Smooth muscle cell (in vitro differentiated cells): ENCODE results near the gene PPP1R3F. TPM values are rescaled to one million over a fixed set of nuclear protein-coding genes. Genes with fewer than 3 reads are reported as not detected.

Experiments
- DNase-seq: peaks from one replicate; lab custom pipeline; 2025; ENCODE audit not compliant: unreplicated experiment; lab: John Stamatoyannopoulos, UW
- H2AFZ ChIP-seq: fragments of 200-600 bp; sonication (generic); 2 replicates; pipeline ENCODE4 v1.6.0; 2016; ENCODE audit warnings: antibody characterized with exemption, low read depth, mild to moderate bottlenecking
- H3F3A ChIP-seq: fragments of 200-600 bp; sonication (generic); 2 replicates; pipeline ENCODE4 v1.6.0; 2017; ENCODE audit warnings: antibody characterized with exemption, low read depth
- H3K27ac ChIP-seq: fragments of 200-600 bp; sonication (generic); 2 replicates; pipeline ENCODE4 v1.5.1; 2016; ENCODE audit warnings: low read depth, mild to moderate bottlenecking
- H3K27me3 ChIP-seq: fragments of 200-600 bp; sonication (generic); 2 replicates; pipeline ENCODE4 v1.6.1; 2016; ENCODE audit warnings: low read depth, mild to moderate bottlenecking
- H3K36me3 ChIP-seq: fragments of 200-600 bp; sonication (generic); 2 replicates; pipeline ENCODE4 v1.5.1; 2016; ENCODE audit warnings: low read depth
- H3K4me1 ChIP-seq: fragments of 200-600 bp; sonication (generic); 2 replicates; pipeline ENCODE4 v1.5.1; 2016; ENCODE audit warnings: low read depth
- H3K4me2 ChIP-seq: fragments of 200-600 bp; sonication (generic); 2 replicates; pipeline ENCODE4 v1.6.0; 2016; ENCODE audit warnings: mild to moderate bottlenecking
- H3K4me3 ChIP-seq: fragments of 200-600 bp; sonication (generic); 2 replicates; pipeline ENCODE4 v1.5.1; 2016; ENCODE audit warnings: mild to moderate bottlenecking
- H3K79me2 ChIP-seq: fragments of 200-600 bp; sonication (generic); 2 replicates; pipeline ENCODE4 v1.6.0; 2016; ENCODE audit warnings: low read depth, mild to moderate bottlenecking
- H3K9ac ChIP-seq: fragments of 200-600 bp; sonication (generic); 2 replicates; pipeline ENCODE4 v1.6.0; 2016; ENCODE audit warnings: low read depth
- H3K9me3 ChIP-seq: fragments of 200-600 bp; sonication (generic); replicated peaks from 2 replicates; pipeline ENCODE4 v1.5.1; 2016; ENCODE audit warnings: low read depth
- H4K20me1 ChIP-seq: fragments of 200-600 bp; sonication (generic); 2 replicates; pipeline ENCODE4 v1.6.0; 2016; ENCODE audit warnings: low read depth
- CTCF ChIP-seq: fragments of 200-600 bp; sonication (generic); IDR thresholded peaks from 2 replicates; pipeline ENCODE4 v1.5.1; 2017; ENCODE audit warnings: borderline replicate concordance, mild to moderate bottlenecking, antibody characterized with exemption; ENCODE audit not compliant: insufficient read depth, poor library complexity, severe bottlenecking
- WGBS: methylation state at CpG from one replicate; pipeline ENCODE4 v1.1.7; 2016; ENCODE audit warnings: low lambda C conversion rate; 5-methylcytosine and 5-hydroxymethylcytosine counted together
- polyA plus RNA-seq: library from polyadenylated mRNA; unstranded; fragments of >200 nt; fragmentation: Nextera tagmentation; extraction: Ambion mirVana; gene quantifications from 2 replicates; pipeline ENCODE4 v1.2.1, GENCODE V29; 2016
- total RNA-seq: library from RNA; depleted of rRNA; stranded (reverse); fragments of >200 nt; gene quantifications from 2 replicates; pipeline ENCODE4 v1.2.3, GENCODE V29; 2014

PPP1R3F gene
- total and polyA plus RNA-seq, 2 experiments from 2014 or later = 3.3 to 14.5 TPM

DNA sequence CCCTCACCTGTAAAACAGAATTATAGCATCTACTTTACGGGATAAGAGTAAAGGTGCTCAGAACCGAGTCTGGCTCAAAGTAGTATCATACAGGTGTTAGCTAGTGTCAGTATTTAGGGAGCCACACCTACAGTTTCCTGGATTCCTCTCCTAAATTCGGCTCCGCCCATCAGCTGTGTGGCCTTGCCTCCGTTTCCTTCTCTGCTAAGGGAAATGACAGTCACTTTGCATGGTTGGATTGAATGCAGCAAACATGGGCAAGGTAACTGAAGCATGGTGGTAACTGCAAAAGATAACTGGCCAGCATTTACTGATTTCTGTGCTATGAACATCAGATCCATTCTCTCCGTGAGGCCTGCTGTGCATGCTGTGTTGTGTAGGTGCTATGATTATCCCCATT, 2.8 kb downstream of the PPP1R3F start:
- Histone ChIP-seq H3K4me2 (peak overlapping the region; percentile 84), H3K27ac (no peak overlapping the region), H3K4me3 (no peak overlapping the region), H3K9ac (no peak overlapping the region), H3F3A (no peaks in the 10 kb centered on the region), H3K4me1 (peaks cover 3% of the 10 kb centered on the region), H3K79me2 (peaks cover 19% of the 10 kb centered on the region), H3K36me3 (no peaks in the 10 kb centered on the region), H3K9me3 (no peaks in the 10 kb centered on the region), H2AFZ (no peak overlapping the region), H4K20me1 (peaks cover 5% of the 10 kb centered on the region), H3K27me3 (no peaks in the 10 kb centered on the region)
- DNase-seq = no peak
- 67% methylated on average over 6 of the region's 6 CpGs for WGBS
- TF ChIP-seq CTCF = no peak

DNA sequence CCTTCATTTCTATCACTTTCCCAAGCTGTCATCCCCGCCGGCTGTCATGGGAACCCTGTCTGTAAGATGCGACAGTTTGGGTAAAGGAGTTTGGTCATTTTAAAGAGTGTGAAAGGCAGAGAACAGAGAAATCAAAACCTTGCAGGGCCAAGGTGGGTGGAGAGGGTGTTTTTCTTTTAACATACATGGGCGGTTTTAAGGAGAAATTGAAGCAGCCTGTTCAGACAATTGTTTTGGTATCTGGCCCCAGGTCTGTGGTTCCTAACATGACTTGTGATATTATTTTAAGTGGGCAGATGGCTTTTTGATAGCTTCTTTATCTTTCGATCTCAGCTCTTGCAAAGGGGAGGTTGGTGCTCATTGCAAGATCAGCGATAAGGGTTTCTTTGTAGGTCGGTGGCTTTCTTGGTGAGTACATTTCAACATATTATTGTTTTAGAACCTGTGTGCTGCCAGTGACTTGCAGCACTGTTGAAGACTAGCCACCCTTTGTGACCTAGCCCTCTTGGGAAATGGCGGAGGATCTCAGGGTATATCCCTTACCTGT, 3.7 kb downstream of the PPP1R3F start:
- no peaks in the 10 kb centered on the region for H3F3A ChIP-seq
- TF ChIP-seq CTCF = no peak
- no peak overlapping the region for H3K27ac ChIP-seq
- no peak for DNase-seq
- no peaks in the 10 kb centered on the region for H3K36me3 ChIP-seq
- no peak overlapping the region for H2AFZ ChIP-seq
- H4K20me1 ChIP-seq = peaks cover 5% of the 10 kb centered on the region
- H3K4me3 ChIP-seq = no peak overlapping the region
- H3K79me2 ChIP-seq = peaks cover 19% of the 10 kb centered on the region
- no peaks in the 10 kb centered on the region for H3K9me3 ChIP-seq
- H3K27me3 ChIP-seq = no peaks in the 10 kb centered on the region
- H3K4me1 ChIP-seq = peaks cover 1% of the 10 kb centered on the region
- no peak overlapping the region for H3K4me2 ChIP-seq
- 88% methylated on average over 8 of the region's 8 CpGs for WGBS
- H3K9ac ChIP-seq = no peak overlapping the region

GRCh38 chrX:49276207-49276606, 6.6 kb downstream of the PPP1R3F start:
- no peak overlapping the region for H3K4me2 ChIP-seq
- WGBS = 63% methylated on average over 1 of the region's 1 CpG
- no peaks in the 10 kb centered on the region for H3F3A ChIP-seq
- no peaks in the 10 kb centered on the region for H3K9me3 ChIP-seq
- no peak overlapping the region for H3K27ac ChIP-seq
- no peak overlapping the region for H2AFZ ChIP-seq
- DNase-seq = no peak
- no peaks in the 10 kb centered on the region for H3K36me3 ChIP-seq
- no peaks in the 10 kb centered on the region for H3K27me3 ChIP-seq
- no peak overlapping the region for H3K4me3 ChIP-seq
- H3K79me2 ChIP-seq = peaks cover 10% of the 10 kb centered on the region
- H3K9ac ChIP-seq = no peak overlapping the region
- peaks cover 5% of the 10 kb centered on the region for H4K20me1 ChIP-seq
- TF ChIP-seq CTCF = no peak
- H3K4me1 ChIP-seq = no peaks in the 10 kb centered on the region
